Stimulated activated CD4-positive, alpha-beta T cell treated with anti-CD3 and anti-CD28 coated beads, Interleukin-15, amount 100 ng/mL, for 24 hours (primary cell): Measurements from ENCODE around the gene CCR6.

Experiments used
- DNase-seq: peaks from one replicate; pipeline ENCODE4 v3.0.0-alpha.2; 2020

Gene CCR6

DNA sequence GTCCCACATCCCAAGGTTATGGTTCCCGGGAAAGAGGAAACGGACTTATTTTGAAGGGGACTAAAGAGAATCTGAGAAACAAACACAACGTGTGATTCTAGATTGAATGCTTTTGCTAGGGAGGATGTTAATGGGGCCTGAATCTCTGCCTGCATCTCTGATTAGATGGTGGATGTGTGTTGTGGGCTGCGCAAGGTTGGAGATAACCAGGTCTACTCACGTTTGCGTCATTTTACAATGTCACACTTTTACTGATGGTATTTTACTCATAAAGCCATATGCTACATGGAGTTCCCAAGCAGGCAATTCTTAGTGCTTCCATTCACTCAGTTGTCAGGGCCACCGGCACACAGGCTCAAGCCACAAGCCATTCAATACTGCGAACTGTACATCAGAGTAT lies 23.2 kb upstream of the CCR6 start:
- no peak for DNase-seq

DNA sequence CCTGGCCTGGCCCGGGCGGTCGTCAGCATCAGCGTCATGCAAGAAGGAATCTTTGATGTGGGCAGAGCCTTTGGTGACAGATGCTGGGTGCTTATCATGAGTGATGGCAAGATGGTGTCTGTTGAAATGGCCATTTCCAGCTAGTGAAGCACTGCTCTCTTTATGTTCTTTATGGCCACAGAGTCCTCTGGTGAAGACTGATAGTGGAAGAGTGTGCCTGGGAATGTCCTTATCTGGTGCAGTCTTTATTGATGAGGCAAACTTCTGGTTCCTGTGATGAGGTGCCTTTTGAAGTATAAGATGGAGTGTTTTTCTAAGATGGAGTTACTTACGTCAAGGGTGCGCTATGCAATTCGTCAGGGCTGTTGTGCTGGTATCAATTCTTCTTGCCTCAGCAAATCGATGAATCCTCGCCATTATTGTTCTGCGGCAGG lies 22.6 kb upstream of the CCR6 start:
- DNase-seq, result no peak

DNA sequence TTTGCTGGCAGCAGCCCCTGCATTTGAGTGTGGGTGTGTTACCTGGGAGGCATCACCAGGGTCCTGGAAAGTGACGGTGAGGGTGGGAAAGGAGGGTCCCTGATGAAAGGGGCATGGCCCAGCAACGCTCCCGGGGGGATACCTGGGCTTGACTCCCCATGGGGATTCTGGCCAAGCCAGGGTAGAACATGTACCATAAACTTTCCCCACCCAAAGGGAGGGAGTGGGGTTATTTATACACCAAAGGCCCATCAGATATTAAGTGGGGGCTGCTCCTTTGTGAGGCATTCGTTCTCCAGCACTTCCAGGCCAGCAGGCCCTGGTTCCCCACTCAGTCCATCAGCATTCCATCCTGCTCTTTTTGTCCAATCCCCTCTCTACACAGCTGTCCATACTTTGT lies 20.6 kb upstream of the CCR6 start:
- no peak for DNase-seq

DNA sequence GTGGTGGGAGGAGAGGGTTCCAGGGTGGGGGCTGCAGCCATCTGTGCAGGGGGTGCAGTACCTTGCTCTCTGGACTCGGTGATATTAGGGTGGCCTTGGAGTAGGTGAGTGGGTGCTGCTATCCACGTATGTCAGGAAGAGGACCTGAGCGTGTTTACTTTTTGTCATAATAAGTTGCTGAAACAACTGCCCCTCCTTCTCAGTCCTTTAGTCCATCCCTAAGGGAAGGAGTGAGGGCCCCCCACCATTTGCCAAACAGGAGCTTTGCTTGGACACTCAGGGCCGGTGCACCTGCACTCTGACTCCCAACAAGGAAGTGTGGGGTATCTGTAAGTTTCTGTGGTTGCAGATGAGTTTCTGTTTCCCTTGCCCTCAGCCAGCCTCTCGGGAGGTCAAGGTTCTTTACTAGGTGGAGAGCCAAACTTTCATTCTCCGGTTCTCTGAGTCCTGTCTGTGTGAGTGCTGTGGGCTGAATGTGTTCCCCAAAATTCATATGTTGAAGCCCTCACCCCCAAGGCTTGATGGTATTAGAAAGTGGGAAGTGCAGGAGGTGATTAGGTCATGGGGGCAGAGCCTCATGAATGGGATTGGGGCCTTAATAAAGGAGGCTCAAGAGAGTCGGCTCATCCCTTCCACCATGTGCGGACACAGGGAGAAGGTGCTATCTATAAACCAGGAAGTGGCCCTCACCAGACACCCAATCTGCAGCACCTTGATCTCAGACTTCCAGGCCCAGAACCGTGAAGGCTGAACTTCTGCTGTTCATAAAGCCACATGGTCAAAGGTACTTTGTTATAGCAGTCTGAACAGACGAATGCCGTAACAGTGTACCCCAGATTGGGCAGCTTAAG lies 19.6 kb upstream of the CCR6 start:
- no peak for DNase-seq

DNA sequence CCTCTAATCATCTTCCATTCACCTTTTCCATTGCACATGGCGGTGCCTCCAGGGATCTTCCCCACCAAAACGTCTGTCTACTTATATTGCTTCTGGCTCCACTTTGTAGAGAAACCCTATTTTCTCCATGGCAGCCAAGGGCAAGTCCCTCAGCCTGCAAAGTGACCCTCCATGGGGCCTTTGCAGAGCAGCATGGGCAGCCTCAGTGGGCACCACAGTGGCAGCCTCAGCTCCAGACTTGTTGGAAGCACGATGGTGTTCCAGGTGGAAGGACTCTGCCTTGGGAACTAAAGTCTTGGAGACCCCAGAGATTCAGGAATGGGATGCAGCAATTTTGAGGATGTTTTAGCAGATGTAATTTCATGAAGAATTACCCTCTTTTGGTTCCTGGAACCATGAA lies 18.5 kb upstream of the CCR6 start:
- no peak for DNase-seq

DNA sequence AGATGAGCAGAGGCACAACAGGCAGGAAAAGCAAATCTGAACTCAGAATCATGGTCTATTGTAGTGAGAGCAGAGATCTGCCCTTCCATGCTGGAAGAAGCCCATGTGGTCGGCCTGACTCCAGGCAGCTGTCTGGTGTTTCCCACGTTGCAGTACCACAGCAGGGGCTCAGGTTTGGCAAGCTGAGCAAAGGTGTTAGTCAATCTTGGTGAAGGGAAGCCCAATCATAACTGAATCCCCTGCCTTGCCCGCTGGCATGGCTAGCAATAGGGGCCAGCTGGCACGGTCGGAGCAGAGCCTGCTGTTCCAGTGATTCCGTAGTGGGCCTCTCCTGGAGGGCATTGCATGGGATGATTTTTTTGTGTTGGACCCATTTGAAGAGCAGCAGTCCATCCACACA lies 17.8 kb upstream of the CCR6 start:
- DNase-seq, result no peak

DNA sequence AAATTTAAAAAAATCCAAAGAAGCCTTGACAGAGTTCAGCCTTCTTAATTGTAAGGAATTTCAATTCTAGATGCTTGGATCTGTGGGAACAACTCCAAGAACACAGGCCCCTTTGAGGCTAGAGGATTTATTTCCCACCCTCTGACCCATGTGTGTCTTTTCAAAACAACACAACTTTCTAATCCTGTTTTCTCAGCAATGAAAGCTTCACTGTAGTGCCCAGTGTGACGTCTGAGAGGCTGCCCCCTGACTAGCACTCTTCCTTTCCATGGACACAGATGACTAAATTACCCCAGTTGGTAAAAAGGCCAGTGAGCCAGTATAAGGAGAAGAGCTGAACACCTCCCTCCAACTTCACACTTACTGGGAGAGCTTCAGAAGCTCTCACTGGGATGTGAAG lies 16.5 kb upstream of the CCR6 start:
- DNase-seq, result no peak

DNA sequence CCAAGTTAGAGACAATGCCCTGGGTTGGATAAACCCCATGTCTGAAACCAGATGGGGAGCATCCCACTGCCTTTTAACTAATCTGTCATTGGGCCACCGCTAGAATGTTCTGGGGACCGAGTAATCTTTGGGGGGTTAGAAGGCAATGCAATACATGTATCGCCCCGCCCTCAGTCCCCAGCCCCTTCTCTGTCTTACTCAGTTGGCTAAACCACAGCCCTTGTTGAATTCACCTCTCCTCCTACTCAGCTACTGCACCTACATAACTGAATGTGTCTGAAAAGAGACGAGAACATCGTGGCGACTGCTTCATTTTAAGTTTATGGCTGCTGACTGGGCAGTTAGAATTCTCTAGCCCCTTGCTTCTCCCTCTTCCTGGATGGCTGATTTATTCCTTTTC lies 15.1 kb upstream of the CCR6 start:
- DNase-seq, result no peak

DNA sequence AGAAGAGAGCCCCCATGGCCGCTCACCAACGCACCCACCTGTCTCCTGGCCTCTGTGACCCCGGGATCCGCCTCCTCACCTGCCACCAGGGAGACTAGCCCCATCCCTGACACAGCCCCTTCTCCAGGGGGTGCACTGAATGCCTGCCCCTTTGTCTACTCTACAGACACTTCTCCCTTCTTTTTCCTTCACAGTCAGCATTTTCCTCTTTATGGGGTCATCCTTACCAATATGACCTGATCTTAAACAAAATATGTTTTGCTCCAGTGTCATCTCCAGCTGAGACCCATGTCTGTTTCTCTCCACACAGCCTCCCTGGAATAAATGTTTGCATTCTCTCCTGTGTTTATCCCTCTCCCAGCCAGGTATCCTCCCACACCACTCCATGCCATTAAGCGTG lies 14.6 kb upstream of the CCR6 start:
- no peak for DNase-seq

DNA sequence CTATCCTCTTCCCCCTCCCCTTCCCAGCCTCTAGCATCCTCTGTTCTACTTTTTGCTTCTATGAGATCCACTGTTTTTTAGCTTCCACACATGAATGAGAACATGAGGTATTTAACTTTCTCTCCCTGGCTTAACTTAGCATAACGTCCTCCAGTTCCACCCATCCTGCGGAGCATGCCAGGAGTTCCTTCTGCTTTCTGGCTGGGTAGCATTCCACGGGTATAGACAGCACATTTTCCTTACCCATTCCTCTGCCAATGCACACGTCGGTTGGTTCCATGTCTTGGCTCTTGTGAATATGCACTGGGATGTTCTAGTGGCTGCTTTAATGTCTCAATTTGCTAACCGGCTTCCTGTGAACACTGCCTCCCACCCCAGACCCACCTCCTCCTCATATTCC lies 13.2 kb upstream of the CCR6 start:
- no peak for DNase-seq

DNA sequence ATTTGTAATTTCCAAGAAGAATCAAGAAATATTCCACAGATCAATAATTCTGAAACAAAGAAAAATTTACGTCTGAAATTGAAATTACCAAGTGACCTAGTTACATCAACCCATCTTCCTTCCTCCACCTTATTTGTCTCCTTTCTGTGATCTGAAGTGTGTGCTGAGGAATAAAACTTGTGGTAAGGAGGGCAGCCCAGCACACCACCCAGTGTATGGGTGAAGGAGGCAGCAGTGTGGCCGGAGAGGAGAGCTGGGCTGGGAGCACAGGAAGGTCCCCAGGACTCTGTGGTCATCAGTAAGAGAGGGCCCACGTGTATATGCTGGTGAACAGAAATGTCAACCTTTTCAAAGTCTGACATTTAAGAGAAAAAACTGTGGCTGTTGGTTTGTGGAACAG lies 11.3 kb upstream of the CCR6 start:
- DNase-seq, result no peak

DNA sequence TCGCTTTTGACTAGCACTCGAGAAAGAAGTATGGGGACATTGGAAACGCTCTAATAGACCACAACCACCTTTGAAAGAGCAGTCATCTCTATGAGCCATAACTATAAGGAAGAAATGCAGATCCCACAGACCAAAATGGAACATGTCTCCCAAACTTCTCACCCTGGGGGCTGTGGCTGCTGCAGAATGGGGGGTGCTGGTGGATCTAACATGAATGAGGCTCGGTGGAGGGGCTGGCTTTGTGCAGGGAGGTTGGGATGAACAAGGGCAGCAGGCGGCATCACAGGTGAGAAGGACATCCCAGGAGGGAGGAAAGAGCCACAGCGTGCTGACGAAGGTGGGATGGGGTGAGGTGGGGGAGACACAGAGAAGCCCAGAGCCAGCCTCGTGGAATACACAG lies 10.5 kb upstream of the CCR6 start:
- no peak for DNase-seq

DNA sequence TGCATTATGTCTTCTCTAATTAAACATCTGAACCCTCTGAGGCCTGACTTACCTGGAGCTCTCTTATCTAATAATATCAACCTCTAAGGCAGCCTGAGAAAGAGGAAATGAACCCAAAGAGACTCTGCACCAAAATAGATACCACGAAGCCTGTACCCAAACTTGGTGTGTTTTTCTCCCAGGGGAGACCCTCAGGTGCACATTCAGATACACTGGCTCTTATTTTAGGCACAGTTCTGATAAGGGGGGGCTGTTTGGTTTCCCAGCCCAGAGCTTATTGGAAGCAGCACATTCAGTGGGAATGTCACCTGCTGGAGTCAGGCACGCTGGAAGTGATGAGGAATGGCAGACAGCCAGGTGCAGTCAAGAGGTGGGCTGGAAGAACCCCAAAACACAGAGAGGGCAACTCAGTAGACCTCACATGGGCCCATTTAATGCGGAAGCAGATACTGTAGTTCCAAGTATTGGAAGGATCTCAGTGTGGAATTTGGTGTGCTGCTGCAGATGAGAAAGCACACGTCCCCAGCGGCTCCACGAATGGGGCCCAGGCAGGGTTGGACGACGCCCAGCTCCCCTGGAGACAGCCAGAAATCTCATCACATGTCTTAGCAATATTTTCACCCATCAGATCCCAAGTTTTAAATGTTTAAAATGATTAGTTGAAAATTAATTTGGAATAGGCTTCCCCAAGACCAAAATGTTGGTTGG lies 9.7 kb upstream of the CCR6 start:
- no peak for DNase-seq

DNA sequence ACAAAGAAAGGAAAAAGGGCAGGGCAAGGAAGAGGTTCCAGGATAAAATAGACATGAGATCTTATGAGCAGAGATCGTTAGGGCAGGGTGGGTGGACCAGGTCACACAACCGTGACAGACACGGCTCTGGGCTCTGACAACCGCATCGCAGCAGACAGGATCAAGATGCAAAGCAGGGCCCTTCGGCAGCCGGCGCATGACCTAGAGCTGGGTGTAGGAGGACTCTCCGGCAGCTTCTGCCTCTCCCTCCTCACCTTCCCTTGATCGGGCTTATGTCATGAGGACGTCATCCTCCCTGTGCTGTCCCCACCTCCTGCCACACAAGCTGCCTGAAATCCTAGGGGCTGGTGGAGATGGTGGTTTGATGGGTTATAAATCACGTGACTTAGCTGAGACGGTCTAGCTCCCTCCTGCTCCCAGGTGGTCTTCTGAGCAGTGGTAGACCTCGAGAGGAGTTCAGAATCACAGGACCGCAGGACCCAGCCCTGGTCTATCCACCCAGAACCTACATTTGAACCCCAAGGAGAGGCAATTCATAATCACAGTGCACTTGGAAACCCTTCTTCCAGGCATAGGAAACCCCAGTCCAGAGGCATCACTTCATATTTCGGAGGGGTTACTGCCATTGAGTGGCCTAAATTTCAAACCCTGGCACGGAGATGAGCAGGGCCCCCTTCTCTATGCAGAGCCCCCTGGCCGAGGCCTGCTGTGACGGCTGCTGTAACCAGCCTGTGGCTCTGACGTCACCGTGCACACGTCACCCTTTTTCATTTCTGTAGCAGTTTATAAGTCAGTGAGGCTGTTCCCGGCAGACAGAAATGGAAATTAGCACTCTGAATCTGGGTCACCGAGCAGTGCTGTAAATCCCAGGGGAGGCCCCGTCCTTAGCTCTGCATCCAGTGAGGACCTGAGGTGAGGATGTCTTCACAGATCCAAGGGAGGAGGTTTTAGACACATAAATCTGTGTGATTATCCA lies 8.7 kb upstream of the CCR6 start:
- DNase-seq, result peak; percentile 68

DNA sequence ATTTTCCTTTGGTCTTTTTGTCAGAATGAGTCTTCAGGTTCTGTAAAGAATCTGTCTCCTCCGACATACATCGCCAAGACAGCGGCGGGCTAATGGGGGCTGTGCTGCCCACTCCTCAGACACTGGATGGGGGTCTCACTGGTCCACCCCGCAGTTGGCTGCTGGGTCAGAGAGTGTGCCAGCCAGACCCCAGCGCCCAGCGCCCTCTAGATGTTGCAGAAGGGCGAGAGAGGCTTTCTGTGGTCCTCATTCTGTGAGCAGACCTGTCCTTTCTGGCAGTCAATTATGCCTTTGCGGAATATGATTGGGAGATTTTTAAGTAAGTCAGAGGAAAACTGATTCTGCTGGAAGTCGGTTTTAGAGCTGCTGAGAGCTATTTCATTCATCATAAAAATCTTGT lies 7.8 kb upstream of the CCR6 start:
- no peak for DNase-seq

DNA sequence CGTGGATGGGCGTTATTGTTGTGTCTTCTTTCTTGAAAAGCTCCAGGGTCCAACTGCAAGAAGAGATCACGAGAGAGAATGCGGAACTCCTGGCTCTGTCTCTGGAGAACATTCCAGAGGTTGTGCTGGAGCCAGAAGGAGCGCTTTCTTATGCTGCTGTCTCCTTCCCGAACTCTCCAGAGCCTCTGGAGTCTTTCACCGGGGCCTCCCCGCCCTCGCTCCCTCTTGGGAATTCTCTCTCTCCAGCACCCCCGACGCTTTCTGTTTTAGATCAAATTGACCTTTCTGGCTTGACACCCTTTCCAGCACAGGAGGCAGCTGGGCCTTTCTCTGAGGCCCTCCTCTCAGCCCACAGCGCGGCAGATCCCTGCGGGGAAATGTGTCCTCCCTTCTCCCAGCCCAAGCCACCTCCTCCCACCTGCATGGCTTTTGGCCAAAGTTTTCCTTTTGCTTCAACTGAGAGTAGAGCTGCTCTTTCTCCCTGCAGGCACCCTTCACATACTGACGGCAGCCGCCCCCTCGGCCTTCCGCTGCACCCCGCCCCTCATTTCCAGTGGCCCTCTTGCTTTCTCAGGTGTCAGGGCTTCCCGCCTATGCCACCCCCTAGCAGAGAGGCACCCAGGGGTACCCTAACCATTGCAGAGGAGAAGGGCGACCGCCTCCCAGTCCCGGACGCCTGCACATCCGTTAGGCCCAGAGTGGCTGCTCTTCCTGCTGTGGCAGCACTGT lies 6.6 kb upstream of the CCR6 start:
- DNase-seq, result no peak

DNA sequence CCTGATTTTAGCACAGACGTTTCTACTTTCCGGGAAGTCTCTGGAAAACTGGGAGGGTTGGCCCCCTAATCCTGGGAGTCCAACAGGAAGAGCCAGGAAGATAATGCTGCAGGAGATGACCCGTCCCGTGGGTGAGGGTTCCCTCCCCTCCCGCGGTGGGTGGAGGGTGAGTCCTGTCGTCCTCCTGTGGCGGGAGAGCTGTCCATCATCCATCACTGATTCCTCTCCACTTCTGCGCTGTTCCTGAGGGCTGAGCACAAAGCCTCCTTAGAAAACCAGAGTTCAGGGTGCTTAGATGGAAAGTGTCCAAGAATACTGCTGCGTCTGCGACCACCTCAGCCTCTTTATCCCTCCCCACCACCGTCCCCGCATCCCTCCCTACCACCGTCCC lies 6.1 kb upstream of the CCR6 start:
- no peak for DNase-seq

DNA sequence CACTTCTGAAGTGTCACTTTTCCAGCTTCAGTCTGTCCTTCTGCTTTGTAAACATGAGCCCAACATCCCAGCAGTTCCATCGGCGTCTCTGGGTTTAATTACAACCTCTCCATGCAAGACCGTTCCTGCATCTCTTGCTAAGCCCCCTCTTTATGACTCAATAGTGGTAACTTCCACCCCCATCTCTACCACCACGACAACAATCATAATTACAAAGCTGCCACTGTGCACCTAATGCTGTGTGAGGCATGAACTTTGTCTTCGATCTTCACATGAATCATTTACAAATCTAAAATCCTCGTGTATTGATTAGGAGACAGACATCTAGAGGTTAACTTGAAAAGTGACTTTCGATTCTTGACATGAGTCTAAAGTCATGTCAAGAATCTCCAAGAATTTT lies 4.9 kb upstream of the CCR6 start:
- DNase-seq, result no peak

DNA sequence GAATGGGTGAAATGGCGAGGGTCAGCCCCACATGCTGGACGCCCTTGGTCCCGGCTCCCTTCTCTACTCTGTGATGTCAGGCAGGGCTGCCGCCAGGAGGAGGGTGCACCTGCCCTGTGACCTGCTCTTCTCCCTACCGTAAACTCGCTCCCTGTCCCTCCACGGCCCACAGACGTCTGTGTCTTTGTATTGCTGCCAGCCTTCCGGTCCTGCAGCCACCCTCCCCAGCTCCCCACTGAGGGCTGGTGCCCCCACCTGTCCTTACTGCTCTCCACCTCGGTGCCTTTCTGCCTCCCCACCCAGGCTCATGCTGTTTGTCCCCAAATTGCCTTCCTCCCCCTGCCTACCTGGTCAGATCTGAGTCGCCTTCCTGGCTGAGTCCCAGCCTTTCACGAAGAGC lies 4.1 kb upstream of the CCR6 start:
- DNase-seq, result no peak

DNA sequence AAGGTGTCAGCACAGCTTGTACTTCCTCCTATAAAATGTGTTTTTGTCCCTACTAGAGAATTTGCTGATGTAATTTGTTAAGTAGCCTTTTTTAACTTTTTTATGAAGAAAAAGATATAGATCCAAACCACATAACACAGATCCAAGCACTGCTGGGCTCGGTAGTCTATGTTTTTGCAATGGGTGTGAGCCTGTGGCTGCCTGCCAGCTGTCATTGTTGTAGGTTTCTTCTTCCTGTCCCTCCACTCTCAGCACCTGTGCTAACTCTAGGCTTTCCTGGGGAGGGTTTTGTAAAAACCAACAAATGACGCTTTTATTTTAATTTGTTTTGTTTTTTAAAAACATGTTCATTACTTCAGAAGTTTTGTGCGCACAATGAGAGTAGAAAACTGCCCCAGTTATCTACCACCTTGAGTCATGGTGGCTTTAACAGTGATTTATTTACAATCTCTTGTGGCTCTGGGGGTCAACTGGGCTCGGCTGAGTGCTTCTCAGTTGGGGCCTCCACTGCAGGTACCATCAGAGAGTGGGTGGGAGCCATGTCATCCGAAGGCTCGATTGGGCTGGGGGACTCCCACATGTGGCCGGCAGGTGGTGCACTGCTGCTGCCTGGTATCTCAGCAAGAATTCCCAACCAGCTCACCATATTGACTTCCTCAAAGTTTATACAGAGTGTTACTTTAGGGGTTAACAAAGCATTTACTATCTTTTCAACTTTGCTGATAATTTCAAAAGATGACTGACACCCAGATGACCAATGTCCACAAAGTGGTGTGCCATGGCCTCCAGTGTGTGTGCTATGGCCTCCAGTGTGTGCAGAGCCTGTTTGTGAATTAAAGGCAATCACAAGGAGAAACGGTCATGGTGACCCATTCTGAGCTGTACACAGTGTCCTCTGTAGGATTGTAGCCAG lies 3.0 kb upstream of the CCR6 start:
- DNase-seq, result peak; percentile 21

DNA sequence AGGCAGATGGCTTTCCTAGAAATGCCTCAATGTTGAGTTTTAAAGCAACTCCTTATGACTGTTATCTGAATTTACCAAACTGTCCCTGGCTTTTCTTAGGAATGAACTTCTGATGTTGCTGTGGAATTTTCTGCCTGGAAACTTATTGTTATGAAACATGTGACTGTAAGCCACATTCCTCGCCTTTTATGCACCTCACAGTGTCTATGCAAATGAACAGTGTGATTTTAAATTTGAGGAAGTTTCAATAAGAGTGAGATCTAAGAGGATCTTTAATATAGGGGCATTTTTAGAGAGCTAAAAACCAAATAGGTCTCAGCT lies 2.4 kb upstream of the CCR6 start:
- DNase-seq, result no peak

DNA sequence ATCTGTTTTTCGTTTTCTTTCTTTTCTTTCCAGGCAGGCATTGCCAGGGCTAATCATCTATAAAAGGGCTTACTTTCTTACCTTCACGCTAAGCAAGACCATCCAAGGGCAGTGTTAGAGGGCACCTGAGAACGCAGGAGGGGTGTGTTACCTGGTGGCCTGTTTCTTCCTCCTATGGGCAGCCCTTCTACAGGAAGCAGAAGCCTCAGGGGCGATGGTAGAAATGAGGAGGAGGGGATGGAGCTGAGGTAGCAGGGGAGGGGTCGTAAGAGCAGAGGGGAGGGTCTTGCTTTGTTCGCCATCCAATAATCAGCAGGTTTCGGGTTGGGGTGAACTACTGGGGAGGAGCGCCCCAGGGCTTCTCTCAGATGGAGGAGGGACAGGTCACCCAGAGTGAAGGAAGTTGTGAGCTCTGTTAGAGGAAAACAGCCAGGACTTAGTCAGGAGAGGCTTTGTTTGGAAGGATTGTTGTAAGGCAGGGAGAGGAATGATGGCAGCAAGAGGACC lies 1.5 kb upstream of the CCR6 start:
- no peak for DNase-seq
